BLaER1 treated with 17β-estradiol and CSF1 and Interleukin-3, amounts not matched to agents 10 nM and 100 nM (cell line): ENCODE measurements around the gene UTP15.

Experiments
- H3K27ac ChIP-seq, 11 experiments: shearing (Covaris generic); formaldehyde crosslinking; 2 replicates each; pipeline ENCODE4 v1.8.1; 2022
- H3K27me3 ChIP-seq, 11 experiments: shearing (Covaris generic); formaldehyde crosslinking; 2 replicates each; pipeline ENCODE4 v1.8.1; 2022
- H3K36me3 ChIP-seq, 11 experiments: shearing (Covaris generic); formaldehyde crosslinking; 2 replicates each; pipeline ENCODE4 v1.8.1; 2022
- H3K4me1 ChIP-seq, 10 experiments: shearing (Covaris generic); formaldehyde crosslinking; 2 replicates each; pipeline ENCODE4 v1.8.1; 2022
- H3K4me2 ChIP-seq, 11 experiments: shearing (Covaris generic); formaldehyde crosslinking; 2 replicates each; pipeline ENCODE4 v1.8.1; 2022
- H3K4me3 ChIP-seq, 10 experiments: shearing (Covaris generic); formaldehyde crosslinking; 2 replicates each; pipeline ENCODE4 v1.8.1; 2022
- H3K9ac ChIP-seq, 11 experiments: shearing (Covaris generic); formaldehyde crosslinking; 2 replicates each; pipeline ENCODE4 v1.8.1; 2022
- H3K9me3 ChIP-seq, 11 experiments: shearing (Covaris generic); formaldehyde crosslinking; replicated peaks in 1 of 11; 2 replicates each; pipeline ENCODE4 v1.8.1; 2022
- H4K20me1 ChIP-seq, 11 experiments: shearing (Covaris generic); formaldehyde crosslinking; 2 replicates each; pipeline ENCODE4 v1.8.1; 2022
- Cebpa-rat ChIP-seq, 11 experiments: shearing (Covaris generic); IDR thresholded peaks; 2 replicates each; pipeline ENCODE4 v1.8.1; 2022

The UTP15 gene

GRCh38 chr5:73615085-73615484 is 49.5 kb downstream of the UTP15 start:
- H3K27me3 ChIP-seq, result no peaks in the 10 kb centered on the region
- no peaks in the 10 kb centered on the region for H4K20me1 ChIP-seq
- no peak overlapping the region for H3K4me3 ChIP-seq
- H3K36me3 ChIP-seq, result no peaks in the 10 kb centered on the region
- H3K27ac ChIP-seq, result no peak overlapping the region
- no peaks in the 10 kb centered on the region for H3K4me1 ChIP-seq
- H3K9me3 ChIP-seq, result peaks cover 12 to 18% (median 14%) of the 10 kb centered on the region in 11 experiments; a peak in 19 of 22 replicates
- H3K9ac ChIP-seq, result no peak overlapping the region
- H3K4me2 ChIP-seq, result no peak overlapping the region
- no peak for TF ChIP-seq Cebpa-rat (IDR thresholded peaks at IDR 0.05)

DNA sequence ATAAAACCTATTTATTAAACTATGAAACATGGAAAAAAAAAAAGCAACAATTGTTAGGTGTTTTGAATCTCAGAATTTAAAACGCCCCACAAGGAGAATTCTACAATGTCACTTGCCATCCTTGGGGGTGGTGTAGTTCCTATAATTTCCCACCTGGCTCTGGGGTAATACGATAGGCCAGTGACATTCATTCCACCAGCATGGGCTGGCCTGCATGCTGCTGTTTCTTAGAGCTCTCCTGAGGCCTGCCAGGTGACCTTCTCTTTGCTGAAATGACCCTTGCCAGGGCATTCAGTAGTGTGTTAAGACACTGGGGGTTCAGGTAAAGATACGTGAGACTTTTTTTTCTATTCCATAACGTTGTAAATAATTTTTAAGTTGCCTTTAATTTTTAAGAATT is 50.4 kb downstream of the UTP15 start:
- Histone ChIP-seq H3K36me3 (no peaks in the 10 kb centered on the region), H3K9ac (no peak overlapping the region), H3K4me3 (no peak overlapping the region), H4K20me1 (no peaks in the 10 kb centered on the region), H3K9me3 (peaks cover 5 to 9% (median 8%) of the 10 kb centered on the region in 11 experiments; a peak in 18 of 22 replicates), H3K27me3 (no peaks in the 10 kb centered on the region), H3K27ac (no peak overlapping the region), H3K4me2 (no peak overlapping the region), H3K4me1 (no peaks in the 10 kb centered on the region)
- TF ChIP-seq Cebpa-rat (IDR thresholded peaks at IDR 0.05), result no peak

DNA sequence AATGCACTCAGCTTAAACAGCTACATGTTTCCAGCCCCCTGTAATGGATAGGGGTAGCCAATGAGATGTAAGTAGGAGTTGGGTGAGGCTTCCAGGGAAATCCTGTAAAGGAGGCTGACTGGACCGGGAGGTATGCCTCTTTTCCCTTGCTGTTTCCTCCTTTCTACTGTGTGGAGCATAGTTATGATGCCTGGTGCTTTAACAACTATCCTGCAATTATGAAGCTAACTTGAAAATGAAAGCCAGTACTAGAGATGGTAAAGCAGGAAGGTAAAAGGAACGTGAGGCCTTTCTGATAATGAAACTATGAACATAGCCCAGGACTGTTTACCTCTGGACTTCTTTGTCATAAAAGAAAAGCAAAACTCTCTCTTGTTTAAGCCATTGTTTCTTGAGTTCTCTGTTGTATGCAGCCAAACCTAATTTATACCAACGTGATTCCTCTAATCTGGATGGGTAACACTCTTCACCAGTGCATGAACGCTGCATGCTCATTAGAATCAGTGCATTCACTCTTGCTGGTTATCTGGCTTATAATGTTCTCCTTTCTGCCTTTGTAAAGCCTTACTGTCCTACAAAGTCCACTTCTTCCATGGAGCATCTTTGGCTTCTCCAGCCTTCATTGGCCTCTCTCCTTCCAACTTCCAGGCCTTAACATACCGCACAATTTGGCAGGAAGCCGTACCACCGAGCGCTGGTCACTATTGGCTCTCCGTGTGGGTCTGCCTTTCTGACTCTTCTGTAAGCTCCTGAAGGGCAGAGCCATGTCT is 52.2 kb downstream of the UTP15 start:
- no peak for TF ChIP-seq Cebpa-rat (IDR thresholded peaks at IDR 0.05)
- H3K27me3 ChIP-seq, result no peaks in the 10 kb centered on the region
- H3K4me3 ChIP-seq, result no peak overlapping the region
- H3K4me2 ChIP-seq, result no peak overlapping the region
- H3K36me3 ChIP-seq, result no peaks in the 10 kb centered on the region
- H3K9ac ChIP-seq, result no peak overlapping the region
- no peak overlapping the region for H3K27ac ChIP-seq
- H3K9me3 ChIP-seq, result no peaks in the 10 kb centered on the region
- H3K4me1 ChIP-seq, result no peaks in the 10 kb centered on the region
- H4K20me1 ChIP-seq, result no peaks in the 10 kb centered on the region

GRCh38 chr5:73619606-73620333 is 54.2 kb downstream of the UTP15 start:
- Histone ChIP-seq H3K4me1 (no peaks in the 10 kb centered on the region), H3K9ac (no peak overlapping the region), H3K27ac (no peak overlapping the region), H3K27me3 (no peaks in the 10 kb centered on the region), H3K9me3 (no peaks in the 10 kb centered on the region), H3K4me2 (no peak overlapping the region), H3K4me3 (no peak overlapping the region), H3K36me3 (no peaks in the 10 kb centered on the region), H4K20me1 (no peaks in the 10 kb centered on the region)
- no peak for TF ChIP-seq Cebpa-rat (IDR thresholded peaks at IDR 0.05)

GRCh38 chr5:73620334-73620687 is 54.8 kb downstream of the UTP15 start:
- Histone ChIP-seq H3K36me3 (no peaks in the 10 kb centered on the region), H3K4me1 (peaks cover 0 to 5% (median 0%) of the 10 kb centered on the region in 10 experiments; a peak in 3 of 20 replicates), H3K27me3 (no peaks in the 10 kb centered on the region), H4K20me1 (no peaks in the 10 kb centered on the region), H3K4me3 (no peak overlapping the region), H3K27ac (no peak overlapping the region), H3K4me2 (no peak overlapping the region), H3K9me3 (no peaks in the 10 kb centered on the region), H3K9ac (no peak overlapping the region)
- no peak for TF ChIP-seq Cebpa-rat (IDR thresholded peaks at IDR 0.05)

- no peak for TF ChIP-seq Cebpa-rat (IDR thresholded peaks at IDR 0.05)
- Histone ChIP-seq H3K4me3 (no peak overlapping the region), H3K27ac (no peak overlapping the region), H3K36me3 (no peaks in the 10 kb centered on the region), H3K9me3 (no peaks in the 10 kb centered on the region), H4K20me1 (no peaks in the 10 kb centered on the region), H3K4me1 (peaks cover 0 to 14% (median 5%) of the 10 kb centered on the region in 10 experiments; a peak in 6 of 20 replicates), H3K4me2 (no peak overlapping the region), H3K27me3 (peaks cover 8 to 17% (median 13%) of the 10 kb centered on the region in 11 experiments; a peak in 17 of 22 replicates), H3K9ac (no peak overlapping the region)
Measured at GRCh38 chr5:73623060-73623459, 57.5 kb downstream of the UTP15 start.

GRCh38 chr5:73623901-73624404 is 58.4 kb downstream of the UTP15 start:
- Histone ChIP-seq H3K9ac (no peak overlapping the region), H3K4me1 (peaks cover 0 to 14% (median 5%) of the 10 kb centered on the region in 10 experiments; a peak in 6 of 20 replicates), H3K36me3 (no peaks in the 10 kb centered on the region), H4K20me1 (no peaks in the 10 kb centered on the region), H3K27ac (no peak overlapping the region), H3K4me2 (no peak overlapping the region), H3K4me3 (no peak overlapping the region), H3K27me3 (peaks cover 8 to 17% (median 13%) of the 10 kb centered on the region in 11 experiments; a peak in 17 of 22 replicates), H3K9me3 (no peaks in the 10 kb centered on the region)
- no peak for TF ChIP-seq Cebpa-rat (IDR thresholded peaks at IDR 0.05)

DNA sequence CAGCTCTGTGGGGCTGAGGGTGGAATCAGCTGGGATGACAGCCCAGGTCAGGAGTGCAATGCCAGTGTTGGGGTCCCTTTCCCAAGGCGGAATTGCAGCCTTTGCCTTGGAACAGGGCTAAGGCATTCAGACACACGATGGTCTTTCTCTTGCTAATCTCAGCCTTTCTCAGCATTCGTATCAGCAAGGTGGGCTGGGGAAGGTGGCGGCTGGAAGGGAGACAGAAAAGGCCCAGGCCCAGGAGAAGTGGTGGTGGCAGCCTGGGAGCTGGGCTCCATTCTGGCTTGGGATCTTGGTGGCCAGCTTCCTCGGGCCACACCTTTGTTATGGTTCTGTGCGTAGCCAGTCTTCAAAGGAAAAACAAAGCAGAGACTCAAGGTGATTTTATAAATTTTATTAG is 59.3 kb downstream of the UTP15 start:
- H4K20me1 ChIP-seq, result no peaks in the 10 kb centered on the region
- peaks cover 0 to 14% (median 5%) of the 10 kb centered on the region in 10 experiments; a peak in 6 of 20 replicates for H3K4me1 ChIP-seq
- peak overlapping the region in 2 of 10 experiments; percentile 66 to 75; a peak in 1 of 20 replicates for H3K4me3 ChIP-seq
- H3K4me2 ChIP-seq, result peak overlapping the region in 10 of 11 experiments; percentile 91 to 100 (median 98); a peak in 16 of 22 replicates
- peaks cover 8 to 17% (median 13%) of the 10 kb centered on the region in 11 experiments; a peak in 17 of 22 replicates for H3K27me3 ChIP-seq
- H3K27ac ChIP-seq, result no peak overlapping the region
- no peak for TF ChIP-seq Cebpa-rat (IDR thresholded peaks at IDR 0.05)
- no peaks in the 10 kb centered on the region for H3K36me3 ChIP-seq
- no peak overlapping the region for H3K9ac ChIP-seq
- H3K9me3 ChIP-seq, result no peaks in the 10 kb centered on the region

DNA sequence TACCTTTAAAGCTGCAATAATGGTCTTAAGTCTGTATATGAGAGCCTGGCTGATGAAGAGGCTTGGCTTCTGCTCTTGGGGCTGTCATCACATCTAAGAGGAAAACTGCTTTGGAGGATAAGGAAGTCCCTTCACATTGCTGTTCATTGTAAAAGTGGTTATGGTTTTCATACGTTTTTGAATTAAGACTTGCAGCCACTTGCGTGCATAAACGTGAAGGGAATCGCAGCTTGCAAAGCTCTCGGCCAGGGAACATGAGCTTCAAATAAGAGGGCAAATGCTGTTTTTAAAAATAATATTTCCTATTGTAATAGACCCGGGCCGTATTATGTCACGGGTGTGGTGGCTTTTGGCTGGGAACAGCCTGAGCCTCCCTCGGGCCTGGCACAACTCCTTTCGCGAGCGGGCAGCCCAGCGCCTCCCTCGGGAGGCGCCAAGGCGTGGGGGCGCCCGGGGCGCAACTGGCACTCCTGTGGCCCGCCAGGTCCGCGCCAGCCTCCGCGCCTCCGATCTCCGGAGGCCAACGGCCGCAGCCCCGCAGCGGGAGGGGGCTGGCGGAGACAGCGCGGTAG is 59.9 kb downstream of the UTP15 start:
- H3K9ac ChIP-seq, result peak overlapping the region; percentile 62 to 79 (median 72); a peak in 20 of 22 replicates
- no peak for TF ChIP-seq Cebpa-rat (IDR thresholded peaks at IDR 0.05)
- H3K4me3 ChIP-seq, result peak overlapping the region; percentile 66 to 80 (median 70)
- peak overlapping the region; percentile 91 to 100 (median 98) for H3K4me2 ChIP-seq
- H4K20me1 ChIP-seq, result no peaks in the 10 kb centered on the region
- H3K4me1 ChIP-seq, result peaks cover 0 to 14% (median 5%) of the 10 kb centered on the region in 10 experiments; a peak in 6 of 20 replicates
- H3K27me3 ChIP-seq, result peaks cover 8 to 17% (median 13%) of the 10 kb centered on the region in 11 experiments; a peak in 17 of 22 replicates
- H3K36me3 ChIP-seq, result no peaks in the 10 kb centered on the region
- no peaks in the 10 kb centered on the region for H3K9me3 ChIP-seq
- H3K27ac ChIP-seq, result peak overlapping the region in 7 of 11 experiments; percentile 23 to 65 (median 47); a peak in 10 of 22 replicates
